ENCODE results near the gene GSDME. TPM values are rescaled to one million over a fixed set of nuclear protein-coding genes. Genes with fewer than 3 reads are reported as not detected.

The GSDME gene
- total and polyA plus RNA-seq, 10 of the 15 experiments (the other 5 are each of a cell fraction or from before 2014, with no cell fraction given) = 23.7 to 245 (median 128) TPM

DNA sequence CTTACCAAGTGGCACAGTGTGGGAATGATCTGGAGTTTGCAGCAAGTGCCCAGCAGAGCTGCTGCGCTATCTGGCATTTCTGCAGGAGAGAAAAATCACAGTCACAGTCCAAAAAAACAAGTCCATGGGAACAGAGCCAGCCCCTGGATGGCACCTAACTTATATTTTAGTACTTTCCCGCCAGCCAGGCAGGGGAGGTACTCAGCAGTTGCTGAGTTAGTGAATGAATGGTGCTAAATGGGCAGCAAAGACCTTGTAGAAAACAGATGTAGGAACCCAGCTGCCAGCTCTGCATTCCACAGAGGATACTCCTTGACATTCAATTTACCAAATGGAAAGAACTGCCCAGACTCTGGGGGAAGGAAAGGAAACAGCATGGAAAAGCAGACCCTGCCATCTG, 54.5 kb downstream of the GSDME start:
- no peaks in the 10 kb centered on the region for H3K79me2 ChIP-seq (ENCODE audit: control insufficient read depth, insufficient read depth, low read length)
- H3K4me3 ChIP-seq = no peak overlapping the region
- ChIA-PET RAD21 (ENCODE audit: unreplicated experiment) (no interaction called here), SMC1A (ENCODE audit: uncharacterized antibody, unreplicated experiment) (no interaction called here), POLR2A (no interaction called here), CTCF (interaction anchor here (0.8 to 2.9 kb wide), 4 partner anchors 10 to 395 kb away, joined by 3 to 6 read pairs (median 4); no protein-coding TSS in a partner anchor)
- FAIRE-seq = no peak
- H3K9me3 ChIP-seq (replicated peaks; ENCODE audit: control insufficient read depth, insufficient read depth, low read length) = no peaks in the 10 kb centered on the region
- 94% methylated on average over 2 of the region's 2 CpGs for WGBS (ENCODE audit: insufficient coverage, insufficient replicate concordance, low lambda C conversion rate, missing lambda C conversion rate)
- BruUV-seq (replicated peaks) = no TSS peak
- no peak for TF ChIP-seq KAT2A (conservative IDR thresholded peaks at IDR 0.05; ENCODE audit: control insufficient read depth, low read depth, low read length)
- no peaks in the 10 kb centered on the region for H3K27me3 ChIP-seq (replicated peaks in 1 of 2; ENCODE audit: control insufficient read depth in 2 of 2, insufficient read depth in 2 of 2, low read length in 1 of 2)
- no peak overlapping the region for H3K27ac ChIP-seq (ENCODE audit: control insufficient read depth, insufficient read depth)
- H2AFZ ChIP-seq (ENCODE audit: control insufficient read depth, low read depth, low read length) = no peak overlapping the region
- intact Hi-C loops (cut with micrococcal nuclease; ENCODE audit: unreplicated experiment) (no loop called here), in situ Hi-C loops (cut with MboI) (no loop called here)
- no peak overlapping the region for H3K4me2 ChIP-seq (ENCODE audit: control insufficient read depth, insufficient read depth)
- no peaks in the 10 kb centered on the region for H4K20me1 ChIP-seq (ENCODE audit: control insufficient read depth, insufficient read depth)
- peaks cover 3 to 26% of the 10 kb centered on the region in 2 experiments for H3K36me3 ChIP-seq (ENCODE audit: control insufficient read depth in 2 of 2, insufficient read depth in 2 of 2, low read length in 1 of 2)
- no peak for DNase-seq (ENCODE audit: low read depth, low spot score)
- H3K4me1 ChIP-seq (ENCODE audit: control insufficient read depth, insufficient read depth, low read length) = peaks cover 3% of the 10 kb centered on the region; the same call in 1 of the 2 replicates
- no peak for ATAC-seq
- no peak overlapping the region for H3K9ac ChIP-seq (ENCODE audit: control insufficient read depth, insufficient read depth, low read length)

DNA sequence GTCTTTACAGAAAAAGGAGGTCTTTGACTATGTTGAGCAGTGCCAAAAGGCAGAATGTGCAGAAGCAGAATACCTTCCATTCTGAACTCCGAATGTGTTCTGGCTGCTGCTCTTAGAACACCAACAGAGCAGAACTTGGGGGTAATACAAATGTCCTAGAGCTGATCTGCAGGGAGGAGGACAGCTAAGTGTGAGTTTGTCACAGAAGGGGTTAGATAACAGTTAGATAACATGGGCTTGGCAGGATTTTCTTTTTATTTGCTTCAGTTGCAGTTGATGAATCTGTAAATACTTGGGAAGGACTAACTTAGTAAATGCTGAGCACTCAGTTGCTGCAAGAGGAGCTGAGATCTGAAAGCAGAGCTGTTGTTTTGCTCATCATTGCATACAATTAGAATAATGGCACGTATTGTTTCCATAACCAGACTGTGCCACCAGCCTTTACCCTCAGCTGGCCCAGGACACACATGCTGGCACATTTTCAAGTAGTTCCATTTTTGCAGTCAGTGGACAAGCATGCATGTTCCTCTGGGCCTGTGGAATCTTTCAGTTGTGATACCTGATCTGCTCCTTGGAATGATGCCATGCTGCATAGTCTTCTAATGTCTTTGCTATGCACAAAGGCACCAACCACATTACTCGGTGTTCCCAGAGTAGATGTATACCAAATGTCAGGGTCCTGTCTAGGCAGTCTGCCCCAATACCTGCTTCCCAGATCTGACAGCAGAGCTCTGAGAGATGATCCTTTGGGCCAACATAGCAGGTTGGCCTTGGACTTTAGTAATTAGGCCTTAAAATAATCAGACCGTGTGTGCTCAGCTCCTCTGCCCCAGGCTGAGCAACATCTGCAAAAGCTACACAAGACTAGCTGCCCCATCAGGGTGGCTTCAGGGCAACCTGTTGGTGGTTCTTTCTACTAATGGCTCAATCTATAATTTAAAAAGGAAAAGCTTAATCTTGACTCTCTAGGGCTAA, 55.7 kb downstream of the GSDME start:
- ChIA-PET CTCF (interaction anchor here (0.8 to 2.9 kb wide), 4 partner anchors 16 to 391 kb away, joined by 3 to 6 read pairs (median 4); no protein-coding TSS in a partner anchor), POLR2A (no interaction called here), RAD21 (ENCODE audit: unreplicated experiment) (no interaction called here), SMC1A (ENCODE audit: uncharacterized antibody, unreplicated experiment) (interaction anchor here (0.6 to 1.3 kb wide), 6 partner anchors 9 to 830 kb away, joined by 3 to 4 read pairs (median 3); no protein-coding TSS in a partner anchor)
- Histone ChIP-seq H3K36me3 (ENCODE audit: control insufficient read depth in 2 of 2, insufficient read depth in 2 of 2, low read length in 1 of 2) (peaks cover 3 to 28% of the 10 kb centered on the region in 2 experiments), H3K27me3 (replicated peaks in 1 of 2; ENCODE audit: control insufficient read depth in 2 of 2, insufficient read depth in 2 of 2, low read length in 1 of 2) (no peaks in the 10 kb centered on the region), H3K27ac (ENCODE audit: control insufficient read depth, insufficient read depth) (no peak overlapping the region), H3K9ac (ENCODE audit: control insufficient read depth, insufficient read depth, low read length) (no peak overlapping the region), H3K4me2 (ENCODE audit: control insufficient read depth, insufficient read depth) (no peak overlapping the region), H3K79me2 (ENCODE audit: control insufficient read depth, insufficient read depth, low read length) (no peaks in the 10 kb centered on the region), H4K20me1 (ENCODE audit: control insufficient read depth, insufficient read depth) (no peaks in the 10 kb centered on the region), H2AFZ (ENCODE audit: control insufficient read depth, low read depth, low read length) (no peak overlapping the region), H3K4me1 (ENCODE audit: control insufficient read depth, insufficient read depth, low read length) (peaks cover 3% of the 10 kb centered on the region; the same call in 1 of the 2 replicates), H3K9me3 (replicated peaks; ENCODE audit: control insufficient read depth, insufficient read depth, low read length) (no peaks in the 10 kb centered on the region), H3K4me3 (no peak overlapping the region)
- intact Hi-C loops (cut with micrococcal nuclease; ENCODE audit: unreplicated experiment) = no loop called here
- FAIRE-seq (no peak), DNase-seq (ENCODE audit: low read depth, low spot score) (no peak), ATAC-seq (no peak)
- peak; percentile 13; the same call in 1 of the 2 replicates for TF ChIP-seq POLR2A (IDR thresholded peaks at IDR 0.05; ENCODE audit: low read depth, low read length)
- 0 out of 2 replicates have a peak, but pooled peaks have one; percentile 33 for TF ChIP-seq MTA3 (IDR thresholded peaks at IDR 0.05; ENCODE audit: borderline replicate concordance, low read length)
- no peak for TF ChIP-seq HDGF (IDR thresholded peaks at IDR 0.05)
- WGBS (ENCODE audit: insufficient coverage, insufficient replicate concordance, low lambda C conversion rate, missing lambda C conversion rate) = 99% methylated on average over 4 of the region's 4 CpGs
- in situ Hi-C loops (cut with MboI) = no loop called here
- no TSS peak for BruUV-seq (replicated peaks)
